H1 (cell line): ENCODE measurements around the gene BNC1. TPM values are rescaled to one million over a fixed set of nuclear protein-coding genes. Genes with fewer than 3 reads are reported as not detected.

Experiments used
- CTCF ChIA-PET: fragments of 300-600 bp; sonication (Branson Sonifier 250); formaldehyde crosslinking; loops from one replicate; lab custom pipeline; 2021; ENCODE audit not compliant: partially characterized antibody; lab: Charles Lee
- POLR2A ChIA-PET: fragments of 300-600 bp; sonication (Branson Sonifier 250); formaldehyde crosslinking; loops from one replicate; lab custom pipeline; 2021; ENCODE audit warnings: inconsistent platforms; ENCODE audit not compliant: partially characterized antibody; lab: Charles Lee
- DNase-seq, 2 experiments: peaks; one replicate each; pipeline versions ENCODE4 v3.0.0 to v3.0.0-alpha.2; 2010 to 2022; ENCODE audit warnings: low spot score in 2 of 2, low read depth in 1 of 2, mixed read lengths in 1 of 2
- FAIRE-seq: peaks from 2 replicates; lab custom pipeline; 2011; peaks lifted over from hg19 to GRCh38; lab: Jason Lieb, UNC
- H2AFZ ChIP-seq: 2 replicates; pipeline ENCODE4 v1.8.1; 2012; ENCODE audit warnings: low read length, inconsistent platforms
- H2AK5ac ChIP-seq: 2 replicates; pipeline ENCODE4 v1.6.1; 2013; ENCODE audit warnings: low read depth, low read length
- H2BK120ac ChIP-seq: replicated peaks from 2 replicates; pipeline ENCODE3; 2013; ENCODE audit warnings: low read depth, low read length, inconsistent platforms
- H2BK12ac ChIP-seq: 2 replicates; pipeline ENCODE4 v1.6.1; 2013; ENCODE audit warnings: low read depth, low read length
- H2BK15ac ChIP-seq: 2 replicates; pipeline ENCODE4 v1.6.1; 2013; ENCODE audit warnings: low read length
- H2BK20ac ChIP-seq: 2 replicates; pipeline ENCODE4 v1.6.1; 2013; ENCODE audit warnings: low read length
- H2BK5ac ChIP-seq: 2 replicates; pipeline ENCODE4 v1.6.1; 2013; ENCODE audit warnings: low read depth, low read length
- H3K14ac ChIP-seq: 2 replicates; pipeline ENCODE4 v1.6.1; 2013; ENCODE audit warnings: inconsistent platforms; ENCODE audit not compliant: insufficient read length
- H3K18ac ChIP-seq: 2 replicates; pipeline ENCODE4 v1.6.1; 2013; ENCODE audit warnings: low read length; ENCODE audit errors: extremely low read depth
- H3K23ac ChIP-seq: 2 replicates; pipeline ENCODE4 v1.6.1; 2013; ENCODE audit warnings: inconsistent platforms; ENCODE audit not compliant: insufficient read length
- H3K23me2 ChIP-seq: 2 replicates; pipeline ENCODE4 v1.6.1; 2013; ENCODE audit warnings: low read depth, low read length
- H3K27ac ChIP-seq: 2 replicates; pipeline ENCODE4 v1.6.1; 2011; ENCODE audit warnings: low read depth, low read length, inconsistent platforms
- H3K27me3 ChIP-seq, 4 experiments: replicated peaks in 1 of 4; 1 replicate in 1 of 4; 2 replicates in 3 of 4; pipeline versions ENCODE4 v1.6.1 to v1.8.1; 2011 to 2013; ENCODE audit warnings: low read length in 3 of 4, mild to moderate bottlenecking in 3 of 4, inconsistent platforms in 2 of 4, mixed read lengths in 2 of 4, moderate library complexity in 1 of 4; ENCODE audit not compliant: control insufficient read depth in 3 of 4, insufficient read depth in 3 of 4; ENCODE audit errors: extremely low read depth in 1 of 4
- H3K36me3 ChIP-seq, 4 experiments: 2 replicates each; pipeline versions ENCODE4 v1.6.1 to v1.8.1; 2011 to 2013; ENCODE audit warnings: mild to moderate bottlenecking in 4 of 4, low read length in 3 of 4, moderate library complexity in 2 of 4, control low read depth in 1 of 4, inconsistent platforms in 1 of 4; ENCODE audit not compliant: insufficient read depth in 4 of 4, control insufficient read depth in 2 of 4
- H3K4ac ChIP-seq: replicated peaks from 2 replicates; pipeline ENCODE3; 2013; ENCODE audit warnings: low read length, low read depth, mixed read lengths, inconsistent platforms; ENCODE audit not compliant: insufficient read length
- H3K4me1 ChIP-seq, 4 experiments: replicated peaks in 1 of 4; 1 replicate in 1 of 4; 2 replicates in 3 of 4; pipeline versions ENCODE4 v1.6.1 to v1.8.1; 2011 to 2013; ENCODE audit warnings: low read length in 3 of 4, inconsistent platforms in 2 of 4, mixed read lengths in 1 of 4; ENCODE audit not compliant: insufficient read depth in 4 of 4, control insufficient read depth in 3 of 4
- H3K4me2 ChIP-seq, 2 experiments: 2 replicates each; pipeline versions ENCODE4 v1.6.1 to v1.8.1; 2011 to 2013; ENCODE audit warnings: low read depth in 2 of 2, low read length in 2 of 2, control low read depth in 1 of 2, inconsistent platforms in 1 of 2, mild to moderate bottlenecking in 1 of 2; ENCODE audit not compliant: insufficient read depth in 1 of 2
- H3K4me3 ChIP-seq, 4 experiments: fragments of 200-600, 300-600 bp in 1 of 4; sonication (generic), shearing (Covaris generic), sonication (Bioruptor Twin) in 1 of 4; 2 replicates each; pipeline versions ENCODE4 v1.5.1 to v1.8.1; 2011 to 2016; ENCODE audit warnings: low read length in 4 of 4, low read depth in 3 of 4, control low read depth in 2 of 4, inconsistent platforms in 2 of 4, mild to moderate bottlenecking in 2 of 4, mixed read lengths in 1 of 4, moderate library complexity in 1 of 4; ENCODE audit not compliant: insufficient read depth in 2 of 4; ENCODE audit errors: extremely low read depth in 1 of 4
- H3K56ac ChIP-seq: replicated peaks from 2 replicates; pipeline ENCODE3; 2013; ENCODE audit warnings: low read depth, mild to moderate bottlenecking, mixed read lengths, low read length, inconsistent platforms; ENCODE audit not compliant: insufficient read length
- H3K79me1 ChIP-seq: 2 replicates; pipeline ENCODE4 v1.6.1; 2013; ENCODE audit warnings: low read depth, low read length, control low read depth
- H3K79me2 ChIP-seq, 2 experiments: 2 replicates each; pipeline versions ENCODE4 v1.6.1 to v1.8.1; 2012 to 2013; ENCODE audit warnings: low read length in 2 of 2, mild to moderate bottlenecking in 2 of 2, inconsistent platforms in 1 of 2; ENCODE audit not compliant: insufficient read depth in 2 of 2, control insufficient read depth in 1 of 2
- H3K9ac ChIP-seq, 4 experiments: replicated peaks in 1 of 4; 1 replicate in 1 of 4; 2 replicates in 3 of 4; pipeline versions ENCODE4 v1.6.1 to v1.8.1; 2011 to 2013; ENCODE audit warnings: low read depth in 3 of 4, low read length in 3 of 4, control low read depth in 2 of 4, mild to moderate bottlenecking in 2 of 4, moderate library complexity in 2 of 4, inconsistent platforms in 1 of 4; ENCODE audit errors: extremely low read depth in 1 of 4
- H3K9me3 ChIP-seq, 2 experiments: 2 replicates each; pipeline versions ENCODE4 v1.6.1 to v1.8.1; 2012 to 2013; ENCODE audit warnings: mild to moderate bottlenecking in 2 of 2, moderate library complexity in 2 of 2, control low read depth in 1 of 2, inconsistent platforms in 1 of 2, low read depth in 1 of 2, low read length in 1 of 2, mixed read lengths in 1 of 2; ENCODE audit not compliant: insufficient read depth in 2 of 2
- H4K20me1 ChIP-seq, 2 experiments: replicated peaks in 1 of 2; 2 replicates each; pipeline versions ENCODE3 to v1.8.1; 2011 to 2013; ENCODE audit warnings: inconsistent platforms in 2 of 2, low read length in 2 of 2, mild to moderate bottlenecking in 1 of 2; ENCODE audit not compliant: insufficient read depth in 2 of 2, control insufficient read depth in 1 of 2
- H4K5ac ChIP-seq: 2 replicates; pipeline ENCODE4 v1.6.1; 2013; ENCODE audit warnings: low read length, low read depth, mixed read lengths, inconsistent platforms; ENCODE audit not compliant: insufficient read length
- H4K8ac ChIP-seq: 2 replicates; pipeline ENCODE4 v1.8.0; 2013; ENCODE audit warnings: mild to moderate bottlenecking, moderate library complexity, low read length, inconsistent platforms; ENCODE audit not compliant: insufficient read depth; ENCODE audit errors: extremely low read depth
- H4K91ac ChIP-seq: replicated peaks from 2 replicates; pipeline ENCODE3; 2013; ENCODE audit warnings: low read length, mixed read lengths, inconsistent platforms; ENCODE audit not compliant: insufficient read length
- TCF12 ChIP-seq: IDR thresholded peaks from 2 replicates; pipeline ENCODE4 v1.6.1; 2011; ENCODE audit warnings: low read depth, mild to moderate bottlenecking, low read length
- WGBS, 2 experiments: shearing (Covaris generic) in 1 of 2; methylation state at CpG; one replicate each; pipeline versions ENCODE4 v1.1.6 to v1.1.7; 2013 to 2015; ENCODE audit warnings: low lambda C conversion rate in 2 of 2, mixed read lengths in 2 of 2, inconsistent platforms in 1 of 2, low coverage in 1 of 2, missing lambda C conversion rate in 1 of 2; ENCODE audit not compliant: insufficient replicate concordance in 2 of 2, insufficient coverage in 1 of 2, insufficient read length in 1 of 2; ENCODE audit errors: extremely low coverage in 1 of 2, missing lambda C conversion rate in 1 of 2; 5-methylcytosine and 5-hydroxymethylcytosine counted together
- polyA plus RNA-seq, 7 experiments: library from polyadenylated mRNA; depleted of rRNA in 3 of 7; stranded (reverse) in 5 of 7; unstranded in 2 of 7; fragments of >200 nt in 5 of 7; fragments of 200-250 nt in 2 of 7; gene quantifications; 1 replicate in 5 of 7; 2 replicates in 1 of 7; 4 replicates in 1 of 7; pipeline versions ENCODE4 v1.2.1 to v1.2.3, GENCODE V29; 2011 to 2013; ENCODE audit warnings: missing spikeins in 2 of 7, mixed read lengths in 2 of 7
- total RNA-seq: library from RNA; stranded (reverse); fragmentation: NEBNext Ultra II Directional; extraction: Animal tissue kit (Norgen Biotek cat#: 25700); gene quantifications from 2 replicates; pipeline ENCODE4 v1.2.1, GENCODE V29; 2021
- TF ChIP-seq, protein P1 (sequence below): IDR thresholded peaks from 2 replicates; pipeline ENCODE4 v1.6.1; 2012; ENCODE audit warnings: inconsistent platforms

BNC1 gene
- total and polyA plus RNA-seq, 2 of the 8 experiments (the other 6 are each of a cell fraction or from before 2014, with no cell fraction given), result 0.99 to 2.1 TPM

- H3K9me3 ChIP-seq, result no peaks in the 10 kb centered on the region
- H3K18ac ChIP-seq, result peak overlapping the region; percentile 27; the same call in 1 of the 2 replicates
- WGBS, 2 experiments, result 13% methylated on average over 10 of the region's 10 CpGs; no CpG with 5 or more reads in 1 of the 2 experiments
- no peak overlapping the region for H4K91ac ChIP-seq
- no peak overlapping the region for H3K9ac ChIP-seq
- no peak overlapping the region for H4K5ac ChIP-seq
- H3K23me2 ChIP-seq, result peaks cover 7% of the 10 kb centered on the region; the same call in 1 of the 2 replicates
- no peak overlapping the region for H2BK120ac ChIP-seq
- H3K79me2 ChIP-seq, result no peaks in the 10 kb centered on the region
- POLR2A ChIA-PET, result no interaction called here
- H2BK12ac ChIP-seq, result no peak overlapping the region
- no peak overlapping the region for H2AFZ ChIP-seq
- peaks cover 22 to 53% (median 48%) of the 10 kb centered on the region in 4 experiments for H3K27me3 ChIP-seq
- H3K14ac ChIP-seq, result no peak overlapping the region
- H3K23ac ChIP-seq, result no peak overlapping the region
- no peak overlapping the region for H3K56ac ChIP-seq
- H3K4ac ChIP-seq, result no peak overlapping the region
- no peak overlapping the region for H2BK5ac ChIP-seq
- FAIRE-seq (no peak), DNase-seq (no peak)
- H2BK20ac ChIP-seq, result no peak overlapping the region
- no peaks in the 10 kb centered on the region for H3K79me1 ChIP-seq
- H3K4me3 ChIP-seq, result peak overlapping the region; percentile 12 to 70 (median 60)
- H2AK5ac ChIP-seq, result no peak overlapping the region
- peak overlapping the region; percentile 73 to 92 for H3K4me2 ChIP-seq
- H4K8ac ChIP-seq, result no peak overlapping the region
- H3K4me1 ChIP-seq, result peaks cover 0 to 4% (median 2%) of the 10 kb centered on the region in 4 experiments; a peak in 4 of 7 replicates
- H3K27ac ChIP-seq, result no peak overlapping the region
- H3K36me3 ChIP-seq, result no peaks in the 10 kb centered on the region
- no peaks in the 10 kb centered on the region for H4K20me1 ChIP-seq
- CTCF ChIA-PET, result interaction anchor here (1.1 kb wide), 1 partner anchor 36 kb away, joined by 3 read pairs; no protein-coding TSS in a partner anchor
- TF ChIP-seq, protein P1, sequence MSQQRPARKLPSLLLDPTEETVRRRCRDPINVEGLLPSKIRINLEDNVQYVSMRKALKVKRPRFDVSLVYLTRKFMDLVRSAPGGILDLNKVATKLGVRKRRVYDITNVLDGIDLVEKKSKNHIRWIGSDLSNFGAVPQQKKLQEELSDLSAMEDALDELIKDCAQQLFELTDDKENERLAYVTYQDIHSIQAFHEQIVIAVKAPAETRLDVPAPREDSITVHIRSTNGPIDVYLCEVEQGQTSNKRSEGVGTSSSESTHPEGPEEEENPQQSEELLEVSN, result 0 out of 2 replicates have a peak, but pooled peaks have one; percentile 26
- TF ChIP-seq TCF12, result no peak
- H2BK15ac ChIP-seq, result no peak overlapping the region
Observed at GRCh38 chr15:83282776-83283137, 1.7 kb downstream of the BNC1 start.
